OCI-LY7 (cell line): ENCODE results near the gene DUS1L.

ENCODE experiments used
- EZH2phosphoT487 ChIP-seq: fragments of 200-600 bp; sonication (generic); IDR thresholded peaks from 2 replicates; pipeline ENCODE4 v1.6.1; 2018; ENCODE audit warnings: low read depth, borderline replicate concordance, mild to moderate bottlenecking, mixed run types, antibody characterized with exemption, low read length, moderate library complexity, mixed read lengths
- TF ChIP-seq, protein P1 (sequence below): fragments of 200-600 bp; sonication (generic); conservative IDR thresholded peaks from 2 replicates; pipeline ENCODE4 v1.5.1; 2014; ENCODE audit warnings: mild to moderate bottlenecking, antibody characterized with exemption, low read length, moderate library complexity, mixed read lengths

DNA sequence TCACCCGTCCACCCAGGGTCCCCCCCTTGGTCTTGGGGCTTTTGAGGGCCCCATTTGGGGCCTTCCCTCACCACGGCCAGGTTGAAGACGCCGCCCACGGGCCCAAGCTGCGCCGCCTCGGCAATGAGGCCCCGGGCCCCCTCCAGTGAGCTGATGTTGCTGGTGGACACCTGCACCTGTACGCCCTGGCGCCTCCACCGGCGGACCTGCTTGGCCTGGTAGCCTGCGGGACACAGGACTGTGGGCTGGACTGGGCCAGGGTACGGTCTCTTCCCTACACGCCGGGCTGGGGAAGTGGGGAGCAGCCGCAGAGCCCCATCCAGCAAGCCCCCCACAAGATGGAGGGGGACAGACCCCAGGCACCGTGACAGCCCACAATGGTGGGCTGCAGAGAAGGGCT is 16.9 kb upstream of the DUS1L start:
- TF ChIP-seq, protein P1, sequence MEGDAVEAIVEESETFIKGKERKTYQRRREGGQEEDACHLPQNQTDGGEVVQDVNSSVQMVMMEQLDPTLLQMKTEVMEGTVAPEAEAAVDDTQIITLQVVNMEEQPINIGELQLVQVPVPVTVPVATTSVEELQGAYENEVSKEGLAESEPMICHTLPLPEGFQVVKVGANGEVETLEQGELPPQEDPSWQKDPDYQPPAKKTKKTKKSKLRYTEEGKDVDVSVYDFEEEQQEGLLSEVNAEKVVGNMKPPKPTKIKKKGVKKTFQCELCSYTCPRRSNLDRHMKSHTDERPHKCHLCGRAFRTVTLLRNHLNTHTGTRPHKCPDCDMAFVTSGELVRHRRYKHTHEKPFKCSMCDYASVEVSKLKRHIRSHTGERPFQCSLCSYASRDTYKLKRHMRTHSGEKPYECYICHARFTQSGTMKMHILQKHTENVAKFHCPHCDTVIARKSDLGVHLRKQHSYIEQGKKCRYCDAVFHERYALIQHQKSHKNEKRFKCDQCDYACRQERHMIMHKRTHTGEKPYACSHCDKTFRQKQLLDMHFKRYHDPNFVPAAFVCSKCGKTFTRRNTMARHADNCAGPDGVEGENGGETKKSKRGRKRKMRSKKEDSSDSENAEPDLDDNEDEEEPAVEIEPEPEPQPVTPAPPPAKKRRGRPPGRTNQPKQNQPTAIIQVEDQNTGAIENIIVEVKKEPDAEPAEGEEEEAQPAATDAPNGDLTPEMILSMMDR, result no peak
- no peak for TF ChIP-seq EZH2phosphoT487
